Astrocyte of the cerebellum (primary cell): Measurements from ENCODE around the gene USP40.

Experiments used
- DNase-seq: peaks from one replicate; pipeline ENCODE4 v3.0.0-alpha.2; 2011; ENCODE audit warnings: low read depth
- H3K4me3 ChIP-seq: 2 replicates; pipeline ENCODE4 v1.5.1; 2011; ENCODE audit warnings: mild to moderate bottlenecking, low read depth, low read length, moderate library complexity
- in situ Hi-C: cut with HindIII; loops from 2 replicates; pipeline ENCODE4 v1.10.0; 2017; ENCODE audit warnings: low sequenced_read_pairs
- TF ChIP-seq, protein P1 (sequence below): IDR thresholded peaks from 2 replicates; pipeline ENCODE4 v1.5.1; 2012; ENCODE audit warnings: low read length, low read depth, moderate library complexity, mild to moderate bottlenecking; ENCODE audit errors: missing control alignments

USP40 gene

DNA sequence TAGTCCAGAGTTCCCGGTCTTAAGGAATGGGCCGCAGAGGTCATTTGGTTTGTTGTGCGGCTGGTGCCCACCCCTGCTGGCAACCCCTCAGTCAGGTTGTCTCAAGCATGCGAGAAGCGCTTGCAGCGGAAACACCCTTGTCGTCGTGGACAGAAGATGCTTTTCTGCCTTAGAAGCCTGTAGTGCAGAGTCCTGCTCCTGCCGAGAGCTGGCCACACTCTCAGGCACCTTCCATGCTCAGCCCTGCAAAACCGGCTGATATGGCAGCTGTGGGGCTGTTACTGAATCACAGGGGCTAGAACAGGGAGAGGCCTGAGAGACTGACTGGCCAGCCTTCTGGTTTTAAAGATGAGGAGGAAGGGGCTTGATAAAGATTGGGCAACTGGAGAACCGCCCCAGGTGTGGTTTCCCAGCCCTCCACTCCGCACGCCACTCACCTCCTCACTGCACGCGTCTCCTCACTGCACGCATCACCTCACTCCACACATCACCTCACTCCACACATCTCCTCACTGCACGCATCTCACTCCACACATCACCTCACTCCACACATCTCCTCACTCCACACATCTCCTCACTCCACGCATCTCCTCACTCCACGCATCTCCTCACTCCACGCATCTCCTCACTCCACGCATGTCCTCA is 103.6 kb downstream of the USP40 start:
- no peak overlapping the region for H3K4me3 ChIP-seq
- in situ Hi-C loops: no loop called here
- no peak for DNase-seq
- TF ChIP-seq, protein P1, sequence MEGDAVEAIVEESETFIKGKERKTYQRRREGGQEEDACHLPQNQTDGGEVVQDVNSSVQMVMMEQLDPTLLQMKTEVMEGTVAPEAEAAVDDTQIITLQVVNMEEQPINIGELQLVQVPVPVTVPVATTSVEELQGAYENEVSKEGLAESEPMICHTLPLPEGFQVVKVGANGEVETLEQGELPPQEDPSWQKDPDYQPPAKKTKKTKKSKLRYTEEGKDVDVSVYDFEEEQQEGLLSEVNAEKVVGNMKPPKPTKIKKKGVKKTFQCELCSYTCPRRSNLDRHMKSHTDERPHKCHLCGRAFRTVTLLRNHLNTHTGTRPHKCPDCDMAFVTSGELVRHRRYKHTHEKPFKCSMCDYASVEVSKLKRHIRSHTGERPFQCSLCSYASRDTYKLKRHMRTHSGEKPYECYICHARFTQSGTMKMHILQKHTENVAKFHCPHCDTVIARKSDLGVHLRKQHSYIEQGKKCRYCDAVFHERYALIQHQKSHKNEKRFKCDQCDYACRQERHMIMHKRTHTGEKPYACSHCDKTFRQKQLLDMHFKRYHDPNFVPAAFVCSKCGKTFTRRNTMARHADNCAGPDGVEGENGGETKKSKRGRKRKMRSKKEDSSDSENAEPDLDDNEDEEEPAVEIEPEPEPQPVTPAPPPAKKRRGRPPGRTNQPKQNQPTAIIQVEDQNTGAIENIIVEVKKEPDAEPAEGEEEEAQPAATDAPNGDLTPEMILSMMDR: no peak

GRCh38 chr2:233462202-233462785 is 104.3 kb downstream of the USP40 start:
- no peak overlapping the region for H3K4me3 ChIP-seq
- no peak for DNase-seq
- in situ Hi-C loops: no loop called here
- TF ChIP-seq, protein P1: no peak

GRCh38 chr2:233461481-233461891 is 105.1 kb downstream of the USP40 start:
- in situ Hi-C loops: no loop called here
- H3K4me3 ChIP-seq: no peak overlapping the region
- TF ChIP-seq, protein P1: no peak
- no peak for DNase-seq

- in situ Hi-C loops: no loop called here
- H3K4me3 ChIP-seq: no peak overlapping the region
- no peak for DNase-seq
- TF ChIP-seq, protein P1: no peak
Observed at GRCh38 chr2:233460726-233461441, 105.7 kb downstream of the USP40 start.

DNA sequence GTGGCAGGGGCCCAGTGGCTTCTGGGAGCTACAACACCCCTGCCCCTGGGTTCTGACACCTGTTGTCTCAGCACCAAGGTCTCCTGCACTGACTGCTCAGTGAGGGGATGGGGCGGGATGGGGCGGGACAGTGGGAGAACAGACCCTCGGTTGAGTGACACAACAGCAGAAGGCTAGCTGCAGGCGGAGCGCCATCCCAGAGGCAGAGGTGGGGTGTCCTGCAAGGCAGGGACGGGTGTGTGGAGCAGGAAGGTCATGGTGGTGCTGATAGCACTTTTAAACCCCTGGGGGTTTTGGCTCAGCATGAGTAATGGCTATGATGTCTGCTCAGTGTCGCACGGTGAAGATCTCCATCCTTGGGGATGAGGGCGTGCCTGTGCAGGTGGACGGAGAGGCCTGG is 107.2 kb downstream of the USP40 start:
- no peak for DNase-seq
- TF ChIP-seq, protein P1: no peak
- in situ Hi-C loops: no loop called here

GRCh38 chr2:233458826-233459225 is 107.8 kb downstream of the USP40 start:
- no peak for DNase-seq
- H3K4me3 ChIP-seq: no peak overlapping the region
- in situ Hi-C loops: no loop called here
- TF ChIP-seq, protein P1: no peak

More for the DNA sequence above, 107.2 kb downstream of the USP40 start:
- no peak overlapping the region for H3K4me3 ChIP-seq
